Hematopoietic multipotent progenitor cell treated with erythropoietin and hydrocortisone succinate and interleukin-3 and kit ligand, for 6 days (in vitro differentiated cells): ENCODE data around the gene CCDC120.

Experiments used
- DNase-seq: peaks from one replicate; pipeline ENCODE4 v3.0.0-alpha.2; 2015

CCDC120 gene

DNA sequence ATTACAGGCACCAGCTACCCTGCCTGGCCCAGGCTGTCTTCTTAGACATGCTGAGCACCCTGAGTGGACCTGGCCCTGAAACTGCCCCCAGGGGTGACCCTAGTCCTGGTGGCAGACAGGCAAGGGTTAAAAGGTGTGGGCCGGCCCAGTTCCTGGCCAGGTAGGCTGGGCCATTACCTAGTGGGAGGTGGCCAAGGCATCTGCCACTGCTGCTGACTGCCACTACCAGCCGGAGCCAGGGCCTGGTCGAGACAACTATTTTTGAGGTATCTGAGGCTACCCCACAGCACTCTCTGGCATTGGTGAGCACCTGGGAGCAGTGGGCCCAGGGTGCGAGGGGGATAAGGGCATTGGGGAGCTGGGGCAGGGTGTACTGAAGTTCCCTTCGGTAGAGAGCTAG lies at the start of gene CCDC120:
CCDC120 (plus strand) TSS at position 206 of the 400 bp plus-strand sequence. CDS start 3,043 bp downstream, outside the sequence.
- no peak for DNase-seq

GRCh38 chrX:49019050-49019449 lies 39.7 kb upstream of the CCDC120 start:
- no peak for DNase-seq

DNA sequence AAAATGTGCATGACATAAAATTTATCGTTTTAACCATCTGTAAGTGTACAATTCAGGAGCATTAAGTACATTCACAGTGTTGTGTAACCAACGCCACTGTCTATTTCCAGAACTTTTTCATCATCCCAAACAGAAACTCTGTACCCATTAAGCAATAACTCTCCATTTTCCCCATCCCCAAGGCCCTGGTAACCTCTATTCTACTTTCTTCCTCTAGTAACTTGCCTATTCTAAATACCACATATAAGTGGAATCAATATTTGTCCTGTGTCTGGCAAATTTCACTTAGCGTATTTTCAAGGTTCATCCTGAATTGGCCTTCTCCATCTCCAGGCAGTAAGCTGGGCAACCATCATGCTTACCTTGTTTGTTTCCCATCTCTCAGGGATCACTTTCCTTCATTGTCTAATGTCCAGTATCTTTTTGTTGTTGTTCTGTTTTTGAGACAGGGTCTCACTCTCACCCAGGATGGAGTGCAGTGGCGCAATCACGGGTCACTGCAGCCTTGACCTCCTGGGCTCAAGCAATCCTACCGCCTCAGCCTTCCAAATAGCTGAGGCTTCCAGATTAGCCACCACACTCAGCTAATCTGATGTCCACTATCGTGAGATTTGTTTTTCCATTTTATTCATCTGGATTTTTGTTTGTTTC lies 39.1 kb upstream of the CCDC120 start:
- no peak for DNase-seq

DNA sequence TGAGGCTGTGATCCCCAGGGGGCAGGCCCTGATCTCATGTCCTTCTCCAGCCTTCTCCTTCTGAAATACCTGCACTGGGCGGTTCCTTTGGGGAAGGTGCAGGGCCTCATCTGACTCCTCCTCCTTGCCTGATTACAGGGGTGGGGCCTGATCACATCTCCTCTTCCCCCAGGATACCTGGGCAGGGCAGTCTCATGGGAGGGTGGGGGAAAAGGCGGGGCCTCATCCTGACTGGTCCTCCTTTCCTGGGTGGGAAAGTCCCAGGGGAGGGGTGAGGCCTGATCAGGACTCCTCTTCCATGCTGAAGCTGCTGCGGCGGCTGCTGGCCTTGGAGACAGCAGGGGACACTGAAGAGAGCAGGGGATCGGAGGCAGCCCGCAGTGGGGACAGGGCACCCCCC lies 28.9 kb upstream of the CCDC120 start:
- no peak for DNase-seq

DNA sequence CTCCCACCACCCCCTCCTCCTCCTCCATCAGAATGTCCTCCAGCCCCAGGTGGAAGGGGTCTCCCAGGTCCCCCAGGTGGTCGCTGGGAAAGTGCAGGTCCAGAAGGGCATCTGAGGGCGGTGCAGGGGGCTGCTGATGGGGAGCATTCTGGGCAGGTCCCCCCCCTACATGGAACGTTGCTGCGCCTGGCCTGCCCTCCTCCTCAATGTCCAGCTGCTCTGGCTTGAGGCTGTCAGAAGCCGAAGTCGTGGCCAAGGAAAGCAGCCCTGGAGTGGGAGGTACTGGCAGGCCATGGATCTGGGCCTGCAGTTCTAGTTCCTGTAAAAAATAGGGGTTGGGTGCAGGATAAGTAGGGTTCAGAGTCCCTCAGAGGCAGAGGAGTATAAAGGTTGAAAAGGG lies 28.5 kb upstream of the CCDC120 start:
- no peak for DNase-seq

DNA sequence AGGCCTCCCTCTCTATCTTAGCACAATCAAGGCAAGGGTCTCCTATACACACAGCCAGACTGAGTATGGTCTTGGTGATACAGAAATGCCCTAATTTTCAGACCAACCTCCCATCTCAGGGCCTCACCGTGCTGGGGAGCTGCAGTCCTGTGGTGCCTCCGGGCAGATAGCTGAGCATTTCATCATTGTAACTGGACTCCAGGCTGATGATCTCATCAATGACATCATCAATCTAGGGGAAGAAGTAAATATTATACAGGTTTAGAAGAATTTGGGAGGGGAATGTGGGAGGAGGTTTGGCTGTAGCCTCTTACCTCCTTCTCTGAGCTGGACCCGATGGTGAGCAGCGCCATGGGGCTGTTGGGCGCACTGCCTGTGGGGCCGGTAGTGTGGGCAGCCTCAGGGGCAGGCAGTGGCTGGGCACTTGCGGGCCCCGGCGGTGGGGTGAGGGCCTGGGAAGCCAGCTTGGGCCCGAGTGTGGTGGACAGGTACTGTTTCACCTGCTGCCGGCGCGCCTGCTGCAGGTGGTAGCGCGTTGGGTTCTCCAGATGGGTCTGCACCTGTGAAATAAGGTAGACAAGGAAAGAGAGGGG lies 20.8 kb upstream of the CCDC120 start:
- DNase-seq: no peak

DNA sequence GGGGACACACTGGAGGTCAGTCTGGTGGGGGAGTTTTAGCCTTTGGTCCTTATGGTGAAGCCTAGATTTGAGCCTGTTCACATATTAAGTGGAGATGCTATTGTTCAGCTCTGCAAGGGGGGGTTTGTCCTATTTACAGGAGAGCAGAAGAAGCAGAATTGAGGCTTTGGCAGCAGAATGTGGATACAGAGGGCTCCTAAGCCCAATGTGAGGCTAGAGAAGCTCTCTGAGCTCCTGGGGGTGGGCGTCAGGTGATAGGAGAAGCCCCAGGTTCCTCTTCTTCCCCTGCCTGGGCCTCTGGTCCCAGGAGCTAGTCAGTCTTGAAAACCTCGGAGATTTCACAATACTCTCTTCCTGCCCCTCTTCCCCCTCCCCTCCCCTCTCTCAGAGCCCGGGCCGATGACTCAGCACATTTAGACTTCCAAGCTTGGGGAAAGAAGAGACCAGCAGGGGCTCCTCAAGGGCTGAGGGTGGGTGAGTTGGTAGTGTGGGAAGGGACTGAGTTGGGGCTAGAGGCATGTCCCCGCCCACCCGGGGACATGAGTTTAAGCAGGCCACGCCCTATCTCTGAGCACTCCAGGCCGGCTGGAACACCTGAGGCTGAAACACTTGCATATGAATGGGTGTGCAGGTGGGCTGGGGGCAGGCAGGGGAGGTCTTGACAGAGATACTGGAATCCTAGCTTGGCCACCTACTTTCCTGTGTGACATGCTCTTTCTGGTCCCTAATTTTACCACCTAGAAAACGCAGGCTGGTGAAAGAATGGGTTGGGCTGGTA lies 19.0 kb upstream of the CCDC120 start:
- DNase-seq: peak; percentile 88

- DNase-seq: no peak
These were observed 18.3 kb upstream of the CCDC120 start for GRCh38 chrX:49040376-49040955.

DNA sequence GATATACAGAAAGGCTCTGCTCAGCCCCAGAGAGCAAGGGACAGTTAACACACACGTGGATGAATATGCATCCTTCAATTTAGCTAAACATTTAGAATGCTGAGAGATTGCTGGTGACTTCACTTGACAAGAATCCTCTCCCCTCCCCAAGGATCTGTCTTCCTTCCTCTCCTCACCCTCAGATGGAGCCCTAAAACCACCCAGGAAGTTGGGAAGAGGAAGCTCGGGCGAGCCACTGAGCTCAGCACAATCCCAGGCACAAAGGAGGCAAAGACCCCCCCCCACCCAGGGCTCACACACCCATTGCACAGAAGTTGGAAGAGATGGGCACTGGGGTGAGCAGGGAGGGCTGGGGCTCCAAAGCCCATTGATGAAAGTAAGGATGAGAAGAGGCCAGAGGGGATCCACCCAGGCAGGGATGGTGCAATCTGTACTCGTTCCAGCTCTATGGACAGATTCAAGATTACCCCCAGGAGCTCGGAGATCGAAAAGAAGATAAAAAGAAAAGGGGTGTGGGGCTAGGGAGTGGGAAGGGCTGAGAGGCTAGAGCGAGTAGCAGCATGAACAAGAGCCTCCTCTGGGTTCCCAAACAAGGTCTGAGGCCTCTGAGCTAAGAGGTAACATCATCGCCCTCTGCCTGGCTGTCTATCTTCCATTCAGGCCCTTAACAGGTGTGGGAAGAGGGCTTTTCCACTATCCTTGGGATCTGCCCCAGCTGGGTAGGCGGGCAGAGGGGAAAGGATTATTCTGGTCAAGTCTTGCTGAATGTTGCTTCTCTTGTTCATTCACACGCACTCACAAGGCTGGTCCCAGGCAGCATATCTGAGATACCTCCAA lies 16.8 kb upstream of the CCDC120 start:
- DNase-seq: peak; percentile 24

GRCh38 chrX:49042581-49043219 lies 16.1 kb upstream of the CCDC120 start:
- DNase-seq: peak; percentile 6

DNA sequence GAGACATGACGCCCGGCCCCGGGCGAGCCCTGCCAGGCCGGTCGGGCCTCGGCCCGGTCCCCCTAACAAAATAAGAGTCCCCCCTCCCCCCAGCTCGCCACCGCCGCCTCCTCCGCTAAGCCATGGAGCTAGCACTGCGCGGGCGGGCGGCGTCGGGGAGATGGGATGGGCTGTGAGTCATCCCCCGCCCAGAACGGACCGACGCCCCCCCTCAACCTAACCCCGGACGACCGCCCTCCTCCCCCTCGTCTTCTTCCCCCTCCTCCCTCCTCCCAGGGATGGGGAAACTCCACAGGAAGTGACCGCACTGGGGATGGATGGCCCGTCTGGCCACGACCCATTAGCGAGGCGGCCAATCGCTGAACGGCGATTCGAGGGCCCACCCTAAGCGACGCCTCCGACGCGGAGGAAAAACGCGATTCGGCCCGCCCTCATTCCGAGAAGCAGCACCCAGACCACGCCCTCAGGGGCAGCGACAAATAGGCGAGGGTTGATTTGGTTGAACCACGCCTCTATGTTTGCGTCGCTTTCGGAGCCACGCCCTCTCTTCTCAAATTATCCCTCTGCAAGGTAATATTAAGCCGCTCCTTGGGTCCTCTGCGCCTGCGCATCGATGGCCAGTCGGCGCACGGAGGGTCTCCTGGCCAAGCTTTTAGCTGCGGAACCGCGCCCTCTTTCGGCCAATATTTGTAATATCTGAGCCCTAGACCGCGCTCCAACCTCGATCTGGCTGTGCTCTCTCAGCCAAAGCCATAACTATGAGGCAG lies 15.4 kb upstream of the CCDC120 start, which contains the start of gene TFE3:
TFE3 (minus strand) TSS at position 138 of the 767 bp plus-strand sequence; CDS start at position 7, 131 bp downstream.
- DNase-seq: peak; percentile 98

GRCh38 chrX:49043987-49044281 lies 14.9 kb upstream of the CCDC120 start:
- no peak for DNase-seq

- peak; percentile 76 for DNase-seq
These were observed 5.4 kb upstream of the CCDC120 start for GRCh38 chrX:49053223-49054072.

- peak; percentile 13 for DNase-seq
These were observed 4.6 kb upstream of the CCDC120 start for GRCh38 chrX:49054073-49054762.

DNA sequence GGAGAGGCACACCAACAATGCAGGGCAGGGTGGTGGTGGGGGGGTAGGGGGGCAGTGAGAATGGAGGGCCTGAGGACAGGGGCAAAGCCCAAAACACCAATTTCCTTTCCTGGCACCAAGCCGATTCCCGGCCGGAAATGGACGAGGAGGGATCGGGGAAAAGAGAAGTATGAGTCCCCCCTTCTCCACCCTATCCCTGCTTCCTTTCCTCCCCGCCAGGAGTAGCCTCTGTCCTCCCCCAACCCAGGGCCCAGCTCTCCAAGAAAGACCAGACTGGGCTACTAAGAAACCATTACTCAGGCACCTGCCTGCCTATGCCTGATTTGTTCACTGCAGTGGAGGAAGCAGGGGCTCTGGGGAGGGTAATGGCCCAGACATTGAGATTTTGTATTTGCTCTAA lies 402 bp downstream of the CCDC120 start:
- DNase-seq: no peak

DNA sequence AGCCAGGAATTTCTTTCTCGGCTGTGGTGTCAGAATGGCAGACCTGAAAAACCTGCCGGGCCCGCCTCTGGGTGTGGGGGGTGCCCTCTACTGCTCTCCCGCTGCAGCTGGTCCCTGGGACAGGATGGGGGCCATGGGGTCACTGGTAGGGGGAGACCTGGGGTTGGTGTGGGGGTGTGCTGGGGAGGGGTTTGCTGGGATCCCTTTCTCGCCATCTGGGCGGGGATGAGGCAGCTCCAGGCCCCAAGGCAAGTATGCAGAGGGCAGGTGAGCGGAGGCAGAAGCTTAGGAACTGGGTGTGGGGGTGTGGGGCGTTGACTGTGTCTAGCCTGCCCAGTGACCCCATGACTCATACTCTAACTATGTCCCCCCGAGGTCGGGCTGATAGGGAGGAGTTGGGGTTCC lies 884 bp downstream of the CCDC120 start:
- no peak for DNase-seq

DNA sequence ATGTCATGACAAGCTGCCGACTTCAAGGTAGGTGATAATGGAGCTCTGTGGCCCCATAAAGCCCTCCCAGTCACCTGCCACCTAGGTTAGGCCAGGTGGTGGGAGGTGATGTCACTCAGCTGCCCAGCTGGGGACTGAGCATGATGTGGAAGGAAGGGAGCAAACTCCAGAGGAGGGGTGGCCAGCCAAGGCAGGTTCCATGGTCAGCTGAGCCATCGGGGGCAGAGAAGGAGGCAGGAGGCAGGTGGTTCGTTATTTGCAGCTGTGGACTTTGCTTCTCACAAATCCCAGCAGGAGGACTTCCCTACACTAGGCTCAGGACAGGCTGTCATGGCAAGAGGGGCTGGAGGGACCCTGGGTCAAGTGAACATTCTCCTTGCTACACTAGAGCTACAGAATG lies 2.1 kb downstream of the CCDC120 start:
- no peak for DNase-seq

GRCh38 chrX:49061490-49061889 lies 2.7 kb downstream of the CCDC120 start:
- DNase-seq: no peak

DNA sequence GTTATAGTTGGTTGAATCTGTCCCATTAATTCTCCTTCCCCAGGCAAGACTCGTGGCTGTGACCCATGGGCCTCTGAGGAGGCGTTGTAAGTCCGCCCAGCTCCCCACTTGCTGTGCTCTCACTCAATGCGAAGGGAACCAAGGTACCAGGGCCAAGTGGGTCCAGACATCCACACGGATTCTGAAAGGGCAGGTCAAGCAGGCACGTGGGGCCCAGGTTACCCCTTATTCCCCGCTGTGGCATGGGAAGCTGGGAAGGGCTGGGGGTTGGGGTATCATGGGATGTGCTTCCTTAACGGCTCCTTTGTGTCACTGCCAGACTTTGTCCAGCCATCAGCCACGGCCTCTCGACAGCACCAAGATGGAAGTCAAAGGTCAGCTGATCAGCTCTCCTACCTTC lies 3.1 kb downstream of the CCDC120 start:
- DNase-seq: no peak

GRCh38 chrX:49063715-49064114 lies 4.9 kb downstream of the CCDC120 start:
- DNase-seq: no peak
